Gastroesophageal sphincter (tissue), 4 donors: Measurements from ENCODE around the gene STC2. TPM values are rescaled to one million over a fixed set of nuclear protein-coding genes. Genes with fewer than 3 reads are reported as not detected.

Experiments used
- ATAC-seq: fragments of 150-250 bp; one replicate; pipeline ENCODE4 v1.9.1; 2016; ENCODE audit warnings: mild to moderate bottlenecking, moderate library complexity
- H3K27ac ChIP-seq, 4 donors: fragments of 200-600 bp; sonication (generic) in 3 of 4; 1 replicate in 3 of 4; 2 replicates in 1 of 4; pipeline ENCODE4 v1.5.1; 2016 to 2019
- H3K27me3 ChIP-seq: fragments of 200-600 bp; sonication (generic); one replicate; pipeline ENCODE4 v1.5.1; 2019
- H3K36me3 ChIP-seq, 2 donors: fragments of 200-600 bp; sonication (generic); one replicate each; pipeline ENCODE4 v1.5.1; 2019; ENCODE audit warnings: control low read depth in 1 of 2
- H3K4me1 ChIP-seq, 3 donors: fragments of 200-600 bp; sonication (generic); 1 replicate in 2 of 3; 2 replicates in 1 of 3; pipeline ENCODE4 v1.5.1; 2016 to 2019; ENCODE audit warnings: control low read depth in 2 of 3
- H3K4me3 ChIP-seq, 2 donors: fragments of 200-600 bp; sonication (generic); one replicate each; pipeline ENCODE4 v1.5.1; 2019; ENCODE audit warnings: mild to moderate bottlenecking in 1 of 2, moderate library complexity in 1 of 2
- H3K9me3 ChIP-seq, 3 donors: fragments of 200-600 bp; sonication (generic); one replicate each; pipeline ENCODE4 v1.5.1; 2017 to 2019; ENCODE audit warnings: control low read depth in 2 of 3
- EP300 ChIP-seq: sonication (generic); formaldehyde crosslinking; IDR thresholded peaks from one replicate; pipeline ENCODE4 v1.6.1; 2017; ENCODE audit warnings: antibody characterized with exemption, mild to moderate bottlenecking
- POLR2A ChIP-seq, 2 donors: fragments of 450-650 bp; IDR thresholded peaks; one replicate each; pipeline ENCODE4 v1.6.1; 2017; ENCODE audit warnings: antibody characterized with exemption in 2 of 2, mild to moderate bottlenecking in 2 of 2, moderate library complexity in 1 of 2
- POLR2AphosphoS5 ChIP-seq: sonication (generic); formaldehyde crosslinking; IDR thresholded peaks from one replicate; pipeline ENCODE4 v1.6.1; 2017; ENCODE audit warnings: antibody characterized with exemption
- WGBS, 2 donors: methylation state at CpG; one replicate each; pipeline ENCODE4 v1.1.5; 2018; ENCODE audit warnings: low coverage in 1 of 2; 5-methylcytosine and 5-hydroxymethylcytosine counted together
- total RNA-seq, 4 donors: library from RNA; depleted of rRNA; stranded (reverse); fragments of >200 nt; gene quantifications; one replicate each; pipeline ENCODE4 v1.1.0, GENCODE V29; 2016
- TF ChIP-seq, protein P1 (sequence below), 4 experiments: fragments of 200-600 bp in 2 of 4; fragments of 450-650 bp in 2 of 4; sonication (generic) in 1 of 4; IDR thresholded peaks; one replicate each; pipeline ENCODE4 v1.5.1; 2017 to 2019; ENCODE audit warnings: antibody characterized with exemption in 4 of 4, mild to moderate bottlenecking in 2 of 4, moderate library complexity in 2 of 4

Gene STC2
- total RNA-seq, 4 donors from 2014 or later: 34.1 to 116 (median 84.6) TPM

DNA sequence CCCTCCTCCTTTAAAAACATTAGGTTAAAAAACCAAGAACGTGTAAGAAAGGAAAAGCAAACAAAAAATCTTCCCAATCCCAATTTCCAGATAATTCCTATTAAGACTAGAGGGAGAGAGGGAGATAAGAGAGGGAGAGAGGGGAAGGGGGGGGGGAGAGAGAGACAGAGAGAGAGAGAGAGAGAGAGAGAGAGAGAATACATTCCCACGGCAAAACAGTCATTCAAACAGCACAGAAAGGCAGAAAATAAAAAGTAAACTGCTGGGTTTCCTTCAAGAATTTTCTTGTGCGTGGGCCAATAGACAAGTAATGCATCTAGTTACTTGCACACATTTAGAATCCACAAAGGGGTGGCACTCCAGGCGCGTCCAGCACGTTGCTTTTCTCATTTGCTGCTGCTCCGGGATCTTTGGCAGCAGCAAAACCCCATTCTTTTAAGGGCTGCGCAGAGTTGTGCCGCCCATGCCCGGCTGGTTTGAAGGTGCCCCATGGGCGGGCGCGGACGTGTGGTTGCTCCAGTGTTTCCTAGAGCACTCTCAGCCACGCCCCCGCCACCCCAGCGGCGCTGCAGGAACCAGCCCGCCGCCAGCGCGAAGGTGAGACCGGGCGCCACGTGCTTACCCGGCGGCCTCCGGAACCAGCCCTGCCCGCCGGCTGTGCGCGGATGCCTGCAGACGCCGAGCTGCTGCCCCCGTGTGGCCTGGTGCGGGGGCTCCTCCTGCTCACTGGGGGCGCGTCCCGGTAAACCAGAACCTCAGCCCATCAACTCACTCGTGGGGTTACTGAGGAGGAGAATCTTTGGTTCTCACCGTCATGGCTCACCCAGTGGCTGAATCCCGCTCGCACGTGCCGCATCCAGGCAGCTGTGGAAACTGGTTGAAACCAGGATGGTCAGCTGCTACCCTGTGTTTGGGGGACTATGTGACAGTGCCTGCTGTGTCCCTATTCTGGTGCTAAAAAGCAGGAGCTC, 44.6 kb downstream of the STC2 start:
- Histone ChIP-seq H3K4me3 (peak overlapping the region in 1 of 2 donors; percentile 31), H3K9me3 (no peaks in the 10 kb centered on the region), H3K4me1 (peaks cover 0 to 13% (median 8%) of the 10 kb centered on the region in 3 donors), H3K36me3 (no peaks in the 10 kb centered on the region), H3K27me3 (peaks cover 91% of the 10 kb centered on the region), H3K27ac (no peak overlapping the region)
- peak; percentile 77 for ATAC-seq
- 5 to 27% methylated on average over 2 to 8 of the region's 45 CpGs for WGBS, 2 donors
- no peak for TF ChIP-seq EP300
- TF ChIP-seq, protein P1, sequence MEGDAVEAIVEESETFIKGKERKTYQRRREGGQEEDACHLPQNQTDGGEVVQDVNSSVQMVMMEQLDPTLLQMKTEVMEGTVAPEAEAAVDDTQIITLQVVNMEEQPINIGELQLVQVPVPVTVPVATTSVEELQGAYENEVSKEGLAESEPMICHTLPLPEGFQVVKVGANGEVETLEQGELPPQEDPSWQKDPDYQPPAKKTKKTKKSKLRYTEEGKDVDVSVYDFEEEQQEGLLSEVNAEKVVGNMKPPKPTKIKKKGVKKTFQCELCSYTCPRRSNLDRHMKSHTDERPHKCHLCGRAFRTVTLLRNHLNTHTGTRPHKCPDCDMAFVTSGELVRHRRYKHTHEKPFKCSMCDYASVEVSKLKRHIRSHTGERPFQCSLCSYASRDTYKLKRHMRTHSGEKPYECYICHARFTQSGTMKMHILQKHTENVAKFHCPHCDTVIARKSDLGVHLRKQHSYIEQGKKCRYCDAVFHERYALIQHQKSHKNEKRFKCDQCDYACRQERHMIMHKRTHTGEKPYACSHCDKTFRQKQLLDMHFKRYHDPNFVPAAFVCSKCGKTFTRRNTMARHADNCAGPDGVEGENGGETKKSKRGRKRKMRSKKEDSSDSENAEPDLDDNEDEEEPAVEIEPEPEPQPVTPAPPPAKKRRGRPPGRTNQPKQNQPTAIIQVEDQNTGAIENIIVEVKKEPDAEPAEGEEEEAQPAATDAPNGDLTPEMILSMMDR (IDR thresholded peaks at IDR 0.05): peak in 3 of 4 experiments; percentile 57 to 83 (median 61)
- TF ChIP-seq POLR2AphosphoS5: no peak
- TF ChIP-seq POLR2A (IDR thresholded peaks at IDR 0.05): no peak

DNA sequence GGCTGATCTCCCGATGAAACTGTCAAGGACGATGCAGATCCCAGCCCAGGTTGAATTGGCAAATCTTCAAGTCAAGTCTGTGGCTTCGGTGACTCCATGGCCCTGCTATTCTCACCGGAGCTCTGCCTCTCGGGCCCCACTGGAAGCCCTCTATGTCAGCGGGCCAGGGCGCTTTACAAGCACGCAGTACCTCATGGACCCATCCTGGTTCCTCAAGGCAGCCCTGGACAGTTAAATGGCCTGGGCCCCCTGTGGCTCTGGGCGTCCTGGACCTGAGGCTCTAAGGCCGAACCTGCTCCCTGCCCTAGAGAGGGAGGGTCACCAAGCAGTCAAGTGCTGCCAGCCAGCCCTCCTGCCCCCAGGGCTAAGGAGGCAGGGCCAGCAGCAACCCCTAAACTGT, 45.3 kb downstream of the STC2 start:
- no peak for ATAC-seq
- Histone ChIP-seq H3K27ac (no peak overlapping the region), H3K36me3 (no peaks in the 10 kb centered on the region), H3K27me3 (peaks cover 88% of the 10 kb centered on the region), H3K4me1 (peaks cover 0 to 13% (median 8%) of the 10 kb centered on the region in 3 donors), H3K4me3 (no peak overlapping the region), H3K9me3 (no peaks in the 10 kb centered on the region)
- 83 to 91% methylated on average over 2 of the region's 10 CpGs for WGBS, 2 donors
- TF ChIP-seq POLR2AphosphoS5: no peak
- TF ChIP-seq, protein P1 (IDR thresholded peaks at IDR 0.05): no peak
- TF ChIP-seq EP300: no peak
- no peak for TF ChIP-seq POLR2A (IDR thresholded peaks at IDR 0.05)

DNA sequence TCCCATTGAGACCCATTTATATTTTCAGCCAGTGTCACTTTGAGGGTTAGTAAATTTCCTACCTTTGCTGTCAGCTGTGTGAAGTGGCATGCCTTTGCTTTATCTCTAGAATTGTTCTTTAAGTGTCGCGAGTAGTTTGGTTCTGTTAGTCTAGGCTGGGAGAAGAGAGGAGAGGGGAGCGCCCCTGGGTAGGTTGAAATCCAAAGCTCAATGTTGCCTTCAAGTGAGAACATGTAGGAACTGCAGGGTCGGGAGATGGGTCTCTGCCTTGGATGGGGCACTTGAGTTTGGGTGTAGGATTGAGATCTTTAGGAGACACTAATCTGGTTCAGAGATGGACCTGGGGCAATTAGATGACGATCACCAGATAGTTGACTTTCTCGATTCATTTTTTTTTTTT, 46.3 kb downstream of the STC2 start:
- 16 to 27% methylated on average over 3 to 6 of the region's 6 CpGs for WGBS, 2 donors
- H3K4me1 ChIP-seq: peaks cover 0 to 13% (median 8%) of the 10 kb centered on the region in 3 donors
- H3K4me3 ChIP-seq: no peak overlapping the region
- no peak overlapping the region for H3K27ac ChIP-seq
- H3K27me3 ChIP-seq: peaks cover 80% of the 10 kb centered on the region
- TF ChIP-seq POLR2A (IDR thresholded peaks at IDR 0.05) (no peak), EP300 (no peak), POLR2AphosphoS5 (no peak)
- TF ChIP-seq, protein P1 (IDR thresholded peaks at IDR 0.05): no peak
- no peaks in the 10 kb centered on the region for H3K9me3 ChIP-seq
- H3K36me3 ChIP-seq: no peaks in the 10 kb centered on the region
- no peak for ATAC-seq

DNA sequence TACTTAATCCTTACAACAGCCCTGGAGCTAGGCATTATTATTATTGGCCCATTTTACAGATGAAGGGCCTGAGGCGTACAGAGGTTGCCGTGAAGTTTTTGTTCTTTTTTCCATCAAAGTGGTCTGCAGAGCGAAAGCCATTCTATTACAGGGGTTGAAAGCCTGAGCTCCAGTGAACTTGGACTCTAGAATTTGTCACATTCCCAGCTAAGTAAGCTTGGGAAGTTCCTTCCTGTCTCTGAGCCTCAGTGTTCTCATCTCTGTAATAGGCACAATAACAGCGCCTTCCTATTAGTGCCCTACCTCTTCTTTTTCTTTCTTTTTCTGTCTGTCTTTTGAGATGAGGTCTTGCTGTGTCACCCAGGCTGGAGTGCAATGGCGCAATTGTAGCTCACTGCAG, 49.0 kb downstream of the STC2 start:
- Histone ChIP-seq H3K27me3 (peaks cover 59% of the 10 kb centered on the region), H3K9me3 (peaks cover 0 to 7% (median 0%) of the 10 kb centered on the region in 3 donors), H3K4me1 (peaks cover 0 to 12% (median 8%) of the 10 kb centered on the region in 3 donors), H3K36me3 (no peaks in the 10 kb centered on the region), H3K4me3 (no peak overlapping the region), H3K27ac (no peak overlapping the region)
- no peak for ATAC-seq
- WGBS, 2 donors: 100% methylated on average over 3 to 5 of the region's 5 CpGs
- TF ChIP-seq POLR2AphosphoS5 (no peak), EP300 (no peak), POLR2A (IDR thresholded peaks at IDR 0.05) (no peak)
- TF ChIP-seq, protein P1 (IDR thresholded peaks at IDR 0.05): no peak
